ENCODE results near the gene PIGK. TPM values are rescaled to one million over a fixed set of nuclear protein-coding genes. Genes with fewer than 3 reads are reported as not detected.
"Not testable (repeated sequence)": the region's sequence is repeated elsewhere in the genome, so short reads cannot be mapped to it uniquely, and the experiment has no call there.

Gene PIGK
- total RNA-seq: 12.1 TPM

DNA sequence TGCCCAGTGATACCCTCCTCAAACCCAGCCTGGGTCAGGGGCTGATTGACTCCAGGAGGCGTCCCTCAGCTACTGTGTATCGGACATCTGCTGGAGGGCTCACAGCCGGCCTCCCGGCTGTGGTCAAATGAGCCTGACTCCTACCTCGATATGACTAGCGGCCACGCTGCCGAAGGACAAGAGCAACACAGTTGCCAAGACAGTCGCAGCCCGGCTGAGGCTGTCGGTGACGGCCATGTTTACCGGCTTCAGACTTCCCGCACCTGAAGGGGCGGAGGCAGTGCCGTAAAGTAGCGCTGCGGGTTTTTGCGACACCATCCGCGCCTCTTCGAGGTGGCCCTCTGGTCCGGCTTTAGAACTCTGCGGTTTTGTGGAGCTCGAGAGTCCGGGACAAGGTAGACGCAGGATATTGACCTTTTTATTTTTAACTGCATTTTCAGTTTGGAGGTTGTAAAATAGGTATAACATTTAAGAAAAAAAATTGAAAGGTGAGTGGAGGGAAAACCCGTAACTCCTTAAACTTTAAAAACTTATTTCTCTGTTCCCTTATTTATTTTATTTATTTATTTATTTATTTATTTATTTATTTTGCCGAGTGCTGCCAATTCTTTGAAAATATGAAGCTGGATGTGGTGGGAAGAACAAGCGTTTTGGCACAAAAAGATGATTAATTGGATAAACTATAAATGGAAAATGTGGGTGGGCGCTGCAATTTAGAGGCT, at the start of gene PIGK:
PIGK (minus strand) TSS at position 265 of the 722 bp plus-strand sequence; CDS start at position 237, 28 bp downstream.
- ATAC-seq: peak; percentile 99

DNA sequence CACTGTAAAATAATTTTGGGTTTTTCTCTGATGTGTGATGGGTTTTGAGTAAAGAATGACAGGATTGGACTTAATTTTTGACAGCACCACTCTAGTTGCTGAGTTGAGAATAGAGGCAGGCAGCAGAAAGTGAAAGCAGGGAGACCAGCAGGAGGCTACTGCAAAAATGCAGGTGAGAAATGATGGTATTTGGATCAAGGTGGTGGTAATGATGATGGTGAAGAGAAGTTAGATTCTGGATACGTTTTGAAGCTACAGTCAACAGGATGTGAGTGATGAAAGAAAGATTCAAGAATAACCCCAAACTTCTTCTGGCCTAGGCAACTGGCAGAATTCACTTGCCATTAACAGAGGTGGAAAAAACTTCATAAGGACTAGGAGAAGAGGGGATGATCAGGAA, 47.8 kb upstream of the PIGK start:
- ATAC-seq: no peak

GRCh38 chr1:77265180-77265579, 46.0 kb upstream of the PIGK start:
- ATAC-seq: no peak

DNA sequence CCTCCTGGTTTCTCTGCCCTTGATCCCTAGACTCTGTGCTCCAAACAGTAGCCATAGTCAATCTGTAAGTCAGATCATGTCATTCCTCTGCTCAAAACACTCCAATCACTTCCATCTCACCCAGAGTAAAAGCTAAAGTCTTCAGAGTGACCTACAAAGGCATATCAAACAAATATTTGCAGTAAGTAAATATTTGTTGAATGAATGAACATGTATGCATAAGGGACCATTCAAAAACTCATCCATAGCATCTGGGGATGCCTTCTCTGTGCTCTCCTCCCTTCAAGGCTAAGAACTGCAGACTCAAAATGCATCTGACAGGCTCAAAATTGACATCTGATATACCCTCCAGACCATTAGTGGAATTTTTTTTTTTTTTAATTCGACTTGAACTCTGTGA, 44.5 kb upstream of the PIGK start:
- no peak for ATAC-seq

GRCh38 chr1:77253211-77253610, 34.0 kb upstream of the PIGK start:
- ATAC-seq: no peak

- no peak for ATAC-seq
Measured at GRCh38 chr1:77250126-77250525, 30.9 kb upstream of the PIGK start.

DNA sequence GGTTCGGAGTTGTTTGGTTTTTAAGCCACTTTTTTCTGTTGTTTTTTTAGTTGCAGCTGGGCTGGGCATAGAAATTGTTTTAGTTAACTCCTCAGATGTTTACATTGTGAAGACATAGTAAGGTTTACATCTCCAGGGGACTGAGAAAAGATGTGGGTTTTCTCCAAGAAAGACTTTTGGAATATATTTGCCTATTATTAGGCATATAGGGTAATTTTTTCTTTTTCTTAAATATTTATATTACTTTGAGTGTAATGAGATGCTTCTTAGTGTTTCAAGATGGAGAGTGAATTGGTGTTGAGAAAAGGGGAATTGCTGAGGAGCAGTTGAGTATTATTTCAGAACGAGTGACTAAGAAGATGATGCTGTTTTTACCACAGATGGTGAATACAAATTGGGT, 26.6 kb upstream of the PIGK start:
- no peak for ATAC-seq

DNA sequence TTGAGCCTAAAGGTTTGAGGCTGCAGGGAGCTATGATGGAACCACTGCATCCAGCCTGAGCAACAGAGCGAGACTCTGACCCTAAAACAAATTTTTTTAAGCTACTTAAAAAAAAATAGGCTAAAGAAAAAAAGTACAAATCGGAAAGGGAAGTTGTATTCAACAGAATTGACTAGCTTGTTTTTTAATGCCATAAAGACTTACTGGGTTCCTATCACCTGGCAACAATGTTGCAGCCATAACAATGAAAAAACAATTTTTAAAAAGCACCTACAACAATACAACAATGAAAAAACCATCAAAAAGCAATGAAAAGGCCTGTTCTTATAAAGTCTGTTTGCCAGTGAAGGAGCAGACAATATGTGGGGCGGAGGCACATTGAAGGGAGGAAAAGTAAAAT, 20.1 kb upstream of the PIGK start:
- ATAC-seq: no peak

- no peak for ATAC-seq
Measured at GRCh38 chr1:77238462-77238861, 19.2 kb upstream of the PIGK start.

DNA sequence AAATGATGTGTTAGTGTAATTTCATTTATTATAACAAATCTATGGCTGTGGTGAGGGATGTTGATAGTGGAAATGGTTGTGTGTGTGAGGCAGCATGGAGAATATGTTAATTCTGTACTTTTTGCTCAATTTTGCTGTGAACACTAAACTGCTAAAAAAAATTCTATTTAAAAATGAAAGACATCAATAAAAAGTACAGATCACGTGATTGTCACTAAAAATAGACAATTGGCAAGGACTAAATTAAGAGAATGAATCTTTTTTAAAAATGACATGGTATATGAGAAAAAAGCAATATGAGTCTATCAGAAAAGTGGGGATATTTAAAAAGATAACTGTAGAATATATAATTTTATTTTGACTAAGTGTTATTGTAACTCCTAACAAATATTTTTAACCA, 15.7 kb upstream of the PIGK start:
- no peak for ATAC-seq

GRCh38 chr1:77234096-77234495, 14.9 kb upstream of the PIGK start:
- ATAC-seq: no peak

DNA sequence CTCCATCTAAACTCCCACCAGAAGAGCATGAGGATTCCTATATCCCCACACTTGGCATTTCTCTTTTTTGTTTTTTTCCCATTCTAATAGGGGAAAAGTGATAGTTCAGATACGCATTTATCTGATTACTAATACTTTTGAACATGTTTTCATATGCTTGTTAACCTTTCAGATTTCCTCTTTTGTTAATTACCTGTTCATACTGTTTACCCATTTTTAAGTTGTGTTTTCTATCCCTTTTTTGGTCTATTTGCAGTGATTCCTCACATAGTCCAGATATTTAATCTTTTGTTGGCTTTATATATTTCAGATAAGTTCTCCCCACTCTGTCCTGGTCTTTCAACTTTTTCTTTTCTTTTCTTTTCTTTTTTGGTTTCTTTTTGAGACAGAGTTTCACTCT, 13.6 kb upstream of the PIGK start:
- ATAC-seq: no peak

DNA sequence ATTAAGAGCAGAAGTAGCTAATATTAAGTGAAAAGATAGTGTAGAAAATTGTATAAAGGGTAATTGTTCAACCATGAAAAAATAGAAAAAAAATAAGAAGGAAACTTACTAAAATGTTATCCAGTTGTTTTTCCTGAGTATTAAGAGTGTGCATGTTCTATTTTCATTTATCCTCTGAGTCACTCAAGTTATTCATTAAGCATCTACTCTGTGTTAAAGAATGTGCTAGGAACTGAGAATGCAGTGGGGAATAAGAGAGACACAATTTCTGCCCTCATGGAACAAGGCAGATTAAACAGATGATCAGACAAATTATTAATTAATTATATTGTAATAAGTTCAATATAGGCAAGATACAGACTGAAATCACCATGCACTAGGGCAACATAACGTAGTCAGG, 10.8 kb upstream of the PIGK start:
- ATAC-seq: no peak

- ATAC-seq: no peak
Measured at GRCh38 chr1:77228836-77229235, 9.6 kb upstream of the PIGK start.

GRCh38 chr1:77227381-77227780, 8.2 kb upstream of the PIGK start:
- no peak for ATAC-seq

DNA sequence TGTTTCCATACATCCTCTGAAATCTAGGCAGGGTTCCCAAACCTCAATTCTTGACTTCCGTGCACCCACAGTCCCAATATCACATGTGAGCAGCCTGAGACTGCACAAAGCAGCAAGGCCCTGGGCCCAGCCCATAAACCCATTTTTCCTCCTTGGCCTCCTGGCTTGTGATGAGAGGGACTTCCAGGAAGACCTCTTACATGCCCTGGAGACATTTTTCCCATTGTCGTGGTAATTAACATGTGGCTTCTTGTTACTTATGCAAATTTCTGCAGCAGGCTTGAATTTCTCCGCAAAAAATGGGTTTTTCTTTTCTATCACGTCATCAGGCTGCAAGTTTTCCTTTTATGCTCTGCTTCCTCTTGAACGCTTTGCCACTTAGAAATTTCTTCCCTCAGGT, 3.3 kb upstream of the PIGK start:
- no peak for ATAC-seq

- ATAC-seq: no peak
Measured at GRCh38 chr1:77220687-77221463, 1.6 kb upstream of the PIGK start.

- peak; percentile 42 for ATAC-seq
Measured at GRCh38 chr1:77218477-77219165, 609 bp downstream of the PIGK start.

GRCh38 chr1:77204043-77204442, 15.2 kb downstream of the PIGK start:
- not testable (repeated sequence) for ATAC-seq

- ATAC-seq: no peak
Measured at GRCh38 chr1:77202751-77203150, 16.5 kb downstream of the PIGK start.

- ATAC-seq: no peak
Measured at GRCh38 chr1:77200806-77201205, 18.4 kb downstream of the PIGK start.

DNA sequence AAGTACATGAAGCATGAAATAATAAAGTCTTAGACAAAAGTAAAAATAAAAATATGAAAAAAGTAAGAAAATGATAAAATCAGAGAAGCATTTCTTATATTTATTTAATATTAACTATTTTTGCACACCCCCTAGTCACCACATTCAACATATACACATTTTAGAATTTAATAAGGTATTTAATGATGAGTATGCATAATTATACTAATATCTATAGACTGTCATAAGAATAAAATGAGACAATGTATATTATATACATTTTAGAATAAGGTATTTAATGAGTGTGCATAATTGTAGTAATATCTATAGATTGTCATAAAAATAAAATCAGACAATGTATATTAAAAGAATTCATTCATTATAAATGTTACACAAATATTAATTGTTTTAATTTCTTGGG, 18.9 kb downstream of the PIGK start:
- ATAC-seq: no peak

DNA sequence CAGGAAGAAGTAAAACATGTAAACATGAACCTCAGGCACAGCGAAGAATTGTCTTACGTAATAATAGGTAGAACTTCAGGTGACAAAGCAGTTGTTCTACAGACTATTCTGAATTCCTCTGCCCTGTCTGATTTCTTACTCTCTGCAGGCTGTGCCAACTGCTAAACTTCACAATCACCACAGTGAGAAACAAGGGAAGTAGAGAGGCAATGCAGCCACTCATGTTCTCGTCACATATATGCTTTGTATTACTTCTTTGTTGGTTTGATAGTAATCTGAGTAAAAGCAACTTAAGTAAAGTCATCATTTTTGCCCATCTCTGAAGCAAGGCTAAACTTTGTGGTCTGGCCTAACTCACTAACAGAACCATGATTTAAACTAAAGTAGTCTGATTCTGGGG, 21.9 kb downstream of the PIGK start:
- no peak for ATAC-seq

DNA sequence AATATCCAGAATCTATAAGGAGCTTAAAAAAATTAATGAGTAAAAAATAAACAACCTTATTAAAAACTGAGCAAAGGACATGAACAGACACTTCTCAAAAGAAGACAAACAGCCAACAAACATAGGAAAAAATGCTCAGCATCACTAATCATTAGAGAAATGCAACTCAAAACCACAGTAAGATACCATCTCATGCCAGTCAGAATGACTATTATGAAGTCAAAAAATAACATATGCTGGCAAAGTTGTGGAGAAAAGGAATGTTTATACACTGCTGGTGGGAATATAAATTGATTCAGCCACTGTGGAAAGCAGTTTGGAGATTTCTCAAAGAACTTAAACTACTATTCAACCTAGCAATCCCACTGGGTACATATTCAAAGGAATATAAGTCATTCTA, 25.3 kb downstream of the PIGK start:
- no peak for ATAC-seq

Data from esophagus mucosa (tissue), 1 donor.